OCI-LY1 (cell line): ENCODE measurements around the gene BRF1.

Source experiments
- H2AFZ ChIP-seq: fragments of 200-600 bp; sonication (generic), shearing (Covaris generic); 2 replicates; pipeline ENCODE4 v1.6.0; 2014; ENCODE audit warnings: antibody characterized with exemption, mild to moderate bottlenecking, low read length
- H3F3A ChIP-seq: fragments of 200-600 bp; sonication (generic), shearing (Covaris generic); 2 replicates; pipeline ENCODE4 v1.6.0; 2014; ENCODE audit warnings: mild to moderate bottlenecking, antibody characterized with exemption, low read length, moderate library complexity; ENCODE audit not compliant: insufficient read depth
- H3K27ac ChIP-seq: fragments of 200-600 bp; sonication (generic); 2 replicates; pipeline ENCODE4 v1.5.1; 2014; ENCODE audit warnings: low read length, mixed run types, mild to moderate bottlenecking, low read depth; ENCODE audit not compliant: poor library complexity, severe bottlenecking
- H3K27me3 ChIP-seq: fragments of 200-600 bp; sonication (generic); 2 replicates; pipeline ENCODE4 v1.6.0; 2014; ENCODE audit warnings: antibody characterized with exemption, mild to moderate bottlenecking, low read length, moderate library complexity; ENCODE audit not compliant: insufficient read depth
- H3K36me3 ChIP-seq: fragments of 200-600 bp; sonication (generic); 2 replicates; pipeline ENCODE4 v1.6.1; 2014; ENCODE audit warnings: mild to moderate bottlenecking, antibody characterized with exemption, low read length, moderate library complexity, mixed read lengths; ENCODE audit not compliant: insufficient read depth
- H3K4me1 ChIP-seq: fragments of 200-600 bp; sonication (generic); 2 replicates; pipeline ENCODE4 v1.5.1; 2014; ENCODE audit warnings: mild to moderate bottlenecking, low read length, moderate library complexity; ENCODE audit not compliant: insufficient read depth, severe bottlenecking
- H3K4me2 ChIP-seq: fragments of 200-600 bp; sonication (generic), shearing (Covaris generic); 2 replicates; pipeline ENCODE4 v1.6.1; 2014; ENCODE audit warnings: low read length
- H3K4me3 ChIP-seq: fragments of 200-600 bp; sonication (generic); 2 replicates; pipeline ENCODE4 v1.5.1; 2014; ENCODE audit warnings: low read length, low read depth, mild to moderate bottlenecking, mixed read lengths; ENCODE audit not compliant: poor library complexity, severe bottlenecking
- H3K79me2 ChIP-seq: fragments of 200-600 bp; shearing (Covaris generic); 2 replicates; pipeline ENCODE4 v1.6.1; 2016; ENCODE audit warnings: mixed run types, low read length, mixed read lengths; ENCODE audit not compliant: insufficient read depth
- H3K9ac ChIP-seq: fragments of 200-600 bp; sonication (generic), shearing (Covaris generic); 2 replicates; pipeline ENCODE4 v1.6.1; 2014; ENCODE audit warnings: mild to moderate bottlenecking, low read length, mixed read lengths
- H3K9me2 ChIP-seq: fragments of 200-600 bp; sonication (generic), shearing (Covaris generic); 2 replicates; pipeline ENCODE4 v1.6.1; 2014; ENCODE audit warnings: low read depth, mild to moderate bottlenecking, low read length, mixed read lengths
- H3K9me3 ChIP-seq: fragments of 200-600 bp; shearing (Covaris generic); 2 replicates; pipeline ENCODE4 v1.6.1; 2014; ENCODE audit warnings: low read length, mixed read lengths
- H4K20me1 ChIP-seq: fragments of 200-600 bp; sonication (generic), shearing (Covaris generic); 2 replicates; pipeline ENCODE4 v1.6.0; 2016; ENCODE audit warnings: mild to moderate bottlenecking, low read length; ENCODE audit not compliant: insufficient read depth
- EZH2 ChIP-seq: fragments of 200-600 bp; sonication (generic), shearing (Covaris generic); IDR thresholded peaks from 2 replicates; pipeline ENCODE4 v1.8.0; 2017; ENCODE audit warnings: borderline replicate concordance, mixed run types, mild to moderate bottlenecking, antibody characterized with exemption, low read length, moderate library complexity, mixed read lengths
- TF ChIP-seq, protein P1 (sequence below): fragments of 200-600 bp; sonication (generic), shearing (Covaris generic); IDR thresholded peaks from 2 replicates; pipeline ENCODE4 v1.5.1; 2017; ENCODE audit warnings: mild to moderate bottlenecking, antibody characterized with exemption, low read length, moderate library complexity, mixed read lengths

Gene BRF1

DNA sequence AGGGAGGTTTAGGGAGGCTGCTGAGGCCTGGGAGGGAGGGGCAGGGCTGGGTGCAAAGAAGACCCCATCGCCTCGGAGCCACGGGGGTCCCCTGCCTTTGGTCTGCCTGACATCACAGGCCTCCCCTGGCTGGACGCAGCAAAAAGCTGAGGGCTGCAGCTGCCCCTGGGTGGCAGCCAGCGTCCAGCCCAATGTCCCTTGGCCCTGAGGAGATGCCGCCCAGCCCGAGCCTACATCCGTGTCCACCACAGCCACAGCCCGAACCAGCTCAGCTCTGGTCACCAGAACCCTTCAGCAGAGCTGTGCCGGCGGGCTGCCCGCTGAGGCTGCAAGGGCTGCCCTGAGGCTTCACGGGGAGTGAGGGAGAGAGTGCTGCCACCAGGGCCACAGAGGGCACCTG lies 121.6 kb downstream of the BRF1 start:
- H3K4me2 ChIP-seq: no peak overlapping the region
- H4K20me1 ChIP-seq: no peaks in the 10 kb centered on the region
- peaks cover 10% of the 10 kb centered on the region; the same call in 1 of the 2 replicates for H3K27me3 ChIP-seq
- no peaks in the 10 kb centered on the region for H3K36me3 ChIP-seq
- H3K9me2 ChIP-seq: no peaks in the 10 kb centered on the region
- no peak overlapping the region for H3K9ac ChIP-seq
- no peak overlapping the region for H3K4me3 ChIP-seq
- TF ChIP-seq EZH2: no peak
- TF ChIP-seq, protein P1, sequence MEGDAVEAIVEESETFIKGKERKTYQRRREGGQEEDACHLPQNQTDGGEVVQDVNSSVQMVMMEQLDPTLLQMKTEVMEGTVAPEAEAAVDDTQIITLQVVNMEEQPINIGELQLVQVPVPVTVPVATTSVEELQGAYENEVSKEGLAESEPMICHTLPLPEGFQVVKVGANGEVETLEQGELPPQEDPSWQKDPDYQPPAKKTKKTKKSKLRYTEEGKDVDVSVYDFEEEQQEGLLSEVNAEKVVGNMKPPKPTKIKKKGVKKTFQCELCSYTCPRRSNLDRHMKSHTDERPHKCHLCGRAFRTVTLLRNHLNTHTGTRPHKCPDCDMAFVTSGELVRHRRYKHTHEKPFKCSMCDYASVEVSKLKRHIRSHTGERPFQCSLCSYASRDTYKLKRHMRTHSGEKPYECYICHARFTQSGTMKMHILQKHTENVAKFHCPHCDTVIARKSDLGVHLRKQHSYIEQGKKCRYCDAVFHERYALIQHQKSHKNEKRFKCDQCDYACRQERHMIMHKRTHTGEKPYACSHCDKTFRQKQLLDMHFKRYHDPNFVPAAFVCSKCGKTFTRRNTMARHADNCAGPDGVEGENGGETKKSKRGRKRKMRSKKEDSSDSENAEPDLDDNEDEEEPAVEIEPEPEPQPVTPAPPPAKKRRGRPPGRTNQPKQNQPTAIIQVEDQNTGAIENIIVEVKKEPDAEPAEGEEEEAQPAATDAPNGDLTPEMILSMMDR: no peak
- H3K9me3 ChIP-seq: no peaks in the 10 kb centered on the region
- peaks cover 18% of the 10 kb centered on the region for H3K4me1 ChIP-seq
- H3K79me2 ChIP-seq: no peaks in the 10 kb centered on the region
- H3F3A ChIP-seq: no peaks in the 10 kb centered on the region
- H2AFZ ChIP-seq: no peak overlapping the region
- H3K27ac ChIP-seq: no peak overlapping the region

DNA sequence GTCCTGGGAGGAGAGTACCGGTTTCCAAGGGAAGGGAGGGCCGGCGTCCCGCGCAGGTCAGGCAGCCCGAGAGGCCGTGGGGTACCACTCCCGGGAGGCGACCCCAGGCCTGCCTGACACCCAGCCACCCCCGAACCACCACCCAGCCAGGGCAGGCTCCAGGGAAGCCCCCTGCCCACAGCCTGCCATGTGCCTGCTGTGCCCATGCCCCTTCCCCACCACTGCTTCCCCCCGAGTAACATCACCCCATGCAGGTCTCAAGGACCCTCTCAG lies 122.0 kb downstream of the BRF1 start:
- H3K4me2 ChIP-seq: no peak overlapping the region
- no peak overlapping the region for H3K27ac ChIP-seq
- no peaks in the 10 kb centered on the region for H3K36me3 ChIP-seq
- peaks cover 18% of the 10 kb centered on the region for H3K4me1 ChIP-seq
- H3K9ac ChIP-seq: no peak overlapping the region
- TF ChIP-seq EZH2: no peak
- H3K9me2 ChIP-seq: no peaks in the 10 kb centered on the region
- no peaks in the 10 kb centered on the region for H3K9me3 ChIP-seq
- peaks cover 10% of the 10 kb centered on the region; the same call in 1 of the 2 replicates for H3K27me3 ChIP-seq
- no peaks in the 10 kb centered on the region for H3K79me2 ChIP-seq
- H3K4me3 ChIP-seq: no peak overlapping the region
- no peak overlapping the region for H2AFZ ChIP-seq
- H3F3A ChIP-seq: no peaks in the 10 kb centered on the region
- H4K20me1 ChIP-seq: no peaks in the 10 kb centered on the region

DNA sequence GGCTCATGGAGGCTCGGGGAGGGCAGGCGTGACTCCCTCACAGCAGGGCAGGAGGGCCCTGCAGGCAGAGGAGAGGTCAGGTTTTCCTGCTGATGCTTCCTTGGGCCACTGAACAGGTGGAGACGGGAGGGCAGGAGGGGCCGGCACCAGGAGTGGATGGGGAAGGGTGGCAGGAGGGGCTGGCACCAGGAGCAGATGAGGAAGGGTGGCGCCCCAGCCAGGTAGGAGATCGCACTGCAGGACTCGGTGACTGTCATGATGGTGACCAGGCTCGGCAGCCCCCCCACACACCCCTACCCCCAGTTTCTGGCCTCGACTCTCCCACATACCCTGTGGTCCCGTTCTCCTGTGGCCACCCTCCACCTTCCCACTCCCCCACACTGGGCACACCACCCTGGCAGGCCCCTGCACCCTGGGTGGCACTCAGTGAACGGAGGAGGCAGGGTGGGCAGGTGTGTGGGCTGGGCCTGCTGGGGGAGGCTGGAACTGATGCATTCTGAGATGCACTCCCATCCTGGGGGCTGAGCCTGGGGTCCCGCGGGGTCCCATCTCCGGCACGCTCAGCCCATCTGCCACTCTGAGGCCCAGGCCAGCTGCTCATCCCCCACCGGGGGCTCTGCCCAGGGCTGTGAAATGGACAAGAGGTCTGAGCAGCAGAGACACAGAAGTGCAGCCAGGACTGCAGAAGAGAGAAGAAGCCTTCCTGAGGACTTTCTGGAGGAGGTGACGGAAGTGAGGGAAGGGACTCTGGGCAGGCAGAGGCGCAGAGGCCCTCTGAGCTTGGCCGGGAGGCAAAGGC lies 122.5 kb downstream of the BRF1 start:
- H3K36me3 ChIP-seq: no peaks in the 10 kb centered on the region
- peaks cover 18% of the 10 kb centered on the region for H3K4me1 ChIP-seq
- H2AFZ ChIP-seq: no peak overlapping the region
- no peaks in the 10 kb centered on the region for H3K79me2 ChIP-seq
- no peak overlapping the region for H3K27ac ChIP-seq
- no peaks in the 10 kb centered on the region for H4K20me1 ChIP-seq
- no peak overlapping the region for H3K9ac ChIP-seq
- no peaks in the 10 kb centered on the region for H3K9me2 ChIP-seq
- H3K9me3 ChIP-seq: no peaks in the 10 kb centered on the region
- no peaks in the 10 kb centered on the region for H3F3A ChIP-seq
- TF ChIP-seq, protein P1: peak; percentile 25; the same call in 1 of the 2 replicates
- TF ChIP-seq EZH2: no peak
- peaks cover 10% of the 10 kb centered on the region; the same call in 1 of the 2 replicates for H3K27me3 ChIP-seq
- H3K4me3 ChIP-seq: no peak overlapping the region
- H3K4me2 ChIP-seq: no peak overlapping the region

DNA sequence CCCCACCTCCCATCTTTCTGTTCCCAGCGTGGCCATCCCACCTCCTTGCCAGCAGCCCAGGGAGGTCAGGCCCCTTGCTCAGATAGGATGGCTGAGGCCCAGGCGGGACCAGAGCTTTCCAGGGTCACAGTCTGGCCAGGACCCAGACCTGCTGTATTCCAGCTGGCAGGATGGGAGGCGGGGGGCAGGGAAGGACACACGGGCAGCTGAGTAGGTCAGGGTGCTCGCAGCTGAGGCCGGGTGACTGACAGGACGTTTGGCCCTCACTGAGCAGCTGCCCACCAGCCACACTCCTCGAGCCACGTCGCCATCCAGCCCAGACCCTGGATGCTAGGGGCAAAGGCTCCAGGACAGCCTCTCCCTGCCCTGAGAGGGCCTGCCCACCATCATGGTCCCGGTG lies 123.7 kb downstream of the BRF1 start:
- H3K27ac ChIP-seq: no peak overlapping the region
- no peaks in the 10 kb centered on the region for H3K79me2 ChIP-seq
- TF ChIP-seq, protein P1: no peak
- no peak for TF ChIP-seq EZH2
- no peaks in the 10 kb centered on the region for H4K20me1 ChIP-seq
- no peak overlapping the region for H3K4me3 ChIP-seq
- no peaks in the 10 kb centered on the region for H3K9me2 ChIP-seq
- no peak overlapping the region for H3K4me2 ChIP-seq
- H2AFZ ChIP-seq: no peak overlapping the region
- H3K9me3 ChIP-seq: no peaks in the 10 kb centered on the region
- H3F3A ChIP-seq: no peaks in the 10 kb centered on the region
- no peak overlapping the region for H3K9ac ChIP-seq
- H3K4me1 ChIP-seq: peaks cover 18% of the 10 kb centered on the region
- peaks cover 10% of the 10 kb centered on the region; the same call in 1 of the 2 replicates for H3K27me3 ChIP-seq
- no peaks in the 10 kb centered on the region for H3K36me3 ChIP-seq
